ENCODE results near the gene APBA2. TPM values are rescaled to one million over a fixed set of nuclear protein-coding genes. Genes with fewer than 3 reads are reported as not detected.
"Not testable (repeated sequence)": the region's sequence is repeated elsewhere in the genome, so short reads cannot be mapped to it uniquely, and the experiment has no call there.

Gene APBA2
- total RNA-seq, 1 donor from 2014 or later: 35.8 TPM

DNA sequence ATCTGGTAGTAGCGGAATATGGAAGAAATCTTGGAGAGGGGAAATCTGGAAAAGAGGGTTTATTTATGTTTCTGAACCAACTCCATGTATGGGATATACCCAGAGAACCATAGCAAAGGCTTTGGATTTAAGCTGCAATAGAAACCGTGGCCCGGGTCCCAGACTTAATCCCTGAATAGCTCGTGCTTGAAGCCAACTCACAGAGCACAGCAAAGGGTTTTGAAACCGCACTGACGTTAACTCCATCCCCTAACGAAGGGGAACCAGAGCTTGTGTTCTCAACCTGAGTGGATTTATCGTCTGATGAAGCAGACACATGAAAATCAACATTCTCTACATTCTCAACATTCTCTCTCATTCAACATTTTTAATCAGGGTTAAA lies 154.6 kb downstream of the APBA2 start:
- peak overlapping the region; percentile 7 for H2AFZ ChIP-seq (replicated peaks)
- peak overlapping the region; percentile 23 for H3K4me3 Mint-ChIP-seq
- peaks cover 45% of the 10 kb centered on the region for H3K4me1 Mint-ChIP-seq
- peak overlapping the region; percentile 28 for H3K4me3 ChIP-seq
- TF ChIP-seq EZH2phosphoT487 (IDR thresholded peaks at IDR 0.05) (no peak), EZH2 (IDR thresholded peaks at IDR 0.05) (no peak)
- TF ChIP-seq, protein P1, sequence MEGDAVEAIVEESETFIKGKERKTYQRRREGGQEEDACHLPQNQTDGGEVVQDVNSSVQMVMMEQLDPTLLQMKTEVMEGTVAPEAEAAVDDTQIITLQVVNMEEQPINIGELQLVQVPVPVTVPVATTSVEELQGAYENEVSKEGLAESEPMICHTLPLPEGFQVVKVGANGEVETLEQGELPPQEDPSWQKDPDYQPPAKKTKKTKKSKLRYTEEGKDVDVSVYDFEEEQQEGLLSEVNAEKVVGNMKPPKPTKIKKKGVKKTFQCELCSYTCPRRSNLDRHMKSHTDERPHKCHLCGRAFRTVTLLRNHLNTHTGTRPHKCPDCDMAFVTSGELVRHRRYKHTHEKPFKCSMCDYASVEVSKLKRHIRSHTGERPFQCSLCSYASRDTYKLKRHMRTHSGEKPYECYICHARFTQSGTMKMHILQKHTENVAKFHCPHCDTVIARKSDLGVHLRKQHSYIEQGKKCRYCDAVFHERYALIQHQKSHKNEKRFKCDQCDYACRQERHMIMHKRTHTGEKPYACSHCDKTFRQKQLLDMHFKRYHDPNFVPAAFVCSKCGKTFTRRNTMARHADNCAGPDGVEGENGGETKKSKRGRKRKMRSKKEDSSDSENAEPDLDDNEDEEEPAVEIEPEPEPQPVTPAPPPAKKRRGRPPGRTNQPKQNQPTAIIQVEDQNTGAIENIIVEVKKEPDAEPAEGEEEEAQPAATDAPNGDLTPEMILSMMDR (IDR thresholded peaks at IDR 0.05): no peak
- no peaks in the 10 kb centered on the region for H3K36me3 ChIP-seq
- H3K9me3 Mint-ChIP-seq: peaks cover 5% of the 10 kb centered on the region
- no peaks in the 10 kb centered on the region for H4K20me1 ChIP-seq (ENCODE audit: low read depth)
- H3K4me2 ChIP-seq: peak overlapping the region; percentile 72
- no peak overlapping the region for H3K9ac ChIP-seq
- peak overlapping the region; percentile 72 for H3K27ac Mint-ChIP-seq
- H3K27me3 ChIP-seq: no peaks in the 10 kb centered on the region
- H3K79me2 ChIP-seq (ENCODE audit: low read depth): no peaks in the 10 kb centered on the region
- DNase-seq (ENCODE audit: low spot score): peak; percentile 81
- H3K4me1 ChIP-seq: peaks cover 19% of the 10 kb centered on the region
- H3F3A ChIP-seq (ENCODE audit: low read depth): peaks cover 21% of the 10 kb centered on the region
- peaks cover 2% of the 10 kb centered on the region for H3K27me3 Mint-ChIP-seq (ENCODE audit: insufficient read depth, low read depth)
- peak overlapping the region; percentile 90 for H3K27ac ChIP-seq
- no peaks in the 10 kb centered on the region for H3K9me3 ChIP-seq (ENCODE audit: low read depth)
- no peaks in the 10 kb centered on the region for H3K36me3 Mint-ChIP-seq

DNA sequence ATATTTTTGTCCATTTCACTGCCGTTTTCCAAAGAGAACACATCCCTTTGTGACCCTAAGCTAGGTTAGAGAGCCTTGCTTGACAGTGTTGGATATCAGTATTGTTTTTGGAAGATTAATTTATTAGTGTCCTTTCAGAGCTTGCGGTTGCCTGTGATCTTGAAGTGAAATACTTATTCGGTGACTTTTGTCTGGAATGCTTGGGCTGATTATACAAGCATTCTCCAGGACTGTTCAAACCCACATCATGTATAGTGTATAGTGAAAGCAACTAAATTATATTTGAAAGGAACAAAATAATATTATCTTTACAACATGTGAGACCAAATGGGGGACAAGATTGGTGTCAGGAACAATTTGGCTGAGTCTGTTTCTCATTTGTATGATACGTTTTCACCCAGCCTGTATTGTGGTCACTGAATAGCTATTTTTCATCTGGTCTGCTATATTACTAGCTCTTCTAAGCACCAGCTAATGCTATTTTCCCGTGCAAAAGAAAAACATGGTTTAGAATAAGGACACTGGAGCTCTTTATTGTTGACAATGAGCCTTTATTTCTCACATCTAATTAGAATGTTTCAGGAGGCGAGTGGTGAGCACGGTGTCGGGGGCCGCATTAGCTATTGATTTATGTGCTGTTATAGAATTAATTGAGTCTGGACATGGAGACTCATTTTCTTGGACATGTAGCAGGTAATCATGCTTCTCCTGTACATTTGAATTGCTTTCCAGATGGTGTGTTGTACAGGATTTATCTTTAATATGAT lies 158.1 kb downstream of the APBA2 start:
- Mint-ChIP-seq H3K36me3 (no peaks in the 10 kb centered on the region), H3K27me3 (ENCODE audit: insufficient read depth, low read depth) (peaks cover 6% of the 10 kb centered on the region), H3K4me3 (no peak overlapping the region), H3K27ac (no peak overlapping the region), H3K4me1 (peaks cover 53% of the 10 kb centered on the region), H3K9me3 (no peaks in the 10 kb centered on the region)
- no peak overlapping the region for H3K27ac ChIP-seq
- DNase-seq (ENCODE audit: low spot score): no peak
- no peak for TF ChIP-seq EZH2phosphoT487 (IDR thresholded peaks at IDR 0.05)
- TF ChIP-seq, protein P1 (IDR thresholded peaks at IDR 0.05): no peak
- no peak for TF ChIP-seq EZH2 (IDR thresholded peaks at IDR 0.05)
- no peaks in the 10 kb centered on the region for H3K27me3 ChIP-seq
- peaks cover 19% of the 10 kb centered on the region for H3K4me1 ChIP-seq
- no peaks in the 10 kb centered on the region for H3K9me3 ChIP-seq (ENCODE audit: low read depth)
- H3K9ac ChIP-seq: no peak overlapping the region
- H3F3A ChIP-seq (ENCODE audit: low read depth): peaks cover 18% of the 10 kb centered on the region
- no peak overlapping the region for H2AFZ ChIP-seq (replicated peaks)
- no peaks in the 10 kb centered on the region for H3K36me3 ChIP-seq
- no peaks in the 10 kb centered on the region for H3K79me2 ChIP-seq (ENCODE audit: low read depth)
- no peak overlapping the region for H3K4me3 ChIP-seq
- no peak overlapping the region for H3K4me2 ChIP-seq
- no peaks in the 10 kb centered on the region for H4K20me1 ChIP-seq (ENCODE audit: low read depth)

DNA sequence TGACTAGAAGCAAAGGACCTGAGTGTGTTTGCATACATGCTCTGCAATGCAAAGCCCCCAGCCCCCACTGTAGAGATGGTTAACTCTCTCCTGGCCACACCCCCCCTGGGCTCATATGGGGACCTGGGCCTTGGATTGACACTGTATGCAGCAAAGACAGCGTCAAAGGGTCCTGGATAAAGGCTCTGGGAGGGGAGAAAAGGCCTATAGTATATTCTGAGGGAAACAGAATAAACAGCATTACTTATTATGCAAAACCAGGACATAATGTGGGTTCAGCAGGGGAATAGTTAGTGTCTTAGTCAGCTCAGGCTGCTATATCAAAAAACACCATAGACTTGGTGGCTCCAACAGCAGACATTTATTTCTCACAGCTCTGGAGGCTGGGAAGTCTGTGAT lies 158.7 kb downstream of the APBA2 start:
- Mint-ChIP-seq H3K4me1 (peaks cover 48% of the 10 kb centered on the region), H3K27ac (no peak overlapping the region), H3K4me3 (no peak overlapping the region), H3K36me3 (peaks cover under 1% of the 10 kb centered on the region), H3K9me3 (peaks cover under 1% of the 10 kb centered on the region), H3K27me3 (ENCODE audit: insufficient read depth, low read depth) (peaks cover 6% of the 10 kb centered on the region)
- no peaks in the 10 kb centered on the region for H4K20me1 ChIP-seq (ENCODE audit: low read depth)
- H3K27me3 ChIP-seq: no peaks in the 10 kb centered on the region
- no peaks in the 10 kb centered on the region for H3K36me3 ChIP-seq
- no peaks in the 10 kb centered on the region for H3K9me3 ChIP-seq (ENCODE audit: low read depth)
- peaks cover 12% of the 10 kb centered on the region for H3F3A ChIP-seq (ENCODE audit: low read depth)
- H3K4me1 ChIP-seq: peaks cover 15% of the 10 kb centered on the region
- H3K4me3 ChIP-seq: no peak overlapping the region
- H3K79me2 ChIP-seq (ENCODE audit: low read depth): no peaks in the 10 kb centered on the region
- TF ChIP-seq, protein P1 (IDR thresholded peaks at IDR 0.05): no peak
- TF ChIP-seq EZH2 (IDR thresholded peaks at IDR 0.05): no peak
- TF ChIP-seq EZH2phosphoT487 (IDR thresholded peaks at IDR 0.05): no peak
- no peak overlapping the region for H3K9ac ChIP-seq
- no peak for DNase-seq (ENCODE audit: low spot score)
- H3K4me2 ChIP-seq: no peak overlapping the region
- H2AFZ ChIP-seq (replicated peaks): no peak overlapping the region
- no peak overlapping the region for H3K27ac ChIP-seq

DNA sequence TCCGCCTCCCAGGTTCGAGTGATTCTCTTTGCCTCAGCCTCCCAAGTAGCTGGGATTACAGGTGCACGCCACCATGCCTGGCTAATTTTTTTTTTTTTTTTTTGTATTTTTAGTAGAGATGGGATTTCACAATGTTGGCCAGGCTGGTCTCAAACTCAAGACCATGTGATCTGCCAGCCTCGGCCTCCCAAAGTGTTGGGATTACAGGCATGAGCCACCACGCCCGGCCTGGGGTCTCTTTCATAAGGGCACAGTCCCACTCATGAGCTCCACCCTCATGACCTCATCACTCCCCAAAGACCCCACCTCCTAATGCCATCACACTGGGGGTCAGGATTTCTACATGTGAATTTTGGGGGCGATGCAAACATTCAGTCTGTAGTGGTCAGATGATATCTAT lies 159.4 kb downstream of the APBA2 start:
- H3K36me3 Mint-ChIP-seq; DNase-seq (ENCODE audit: low spot score); H3K4me3 Mint-ChIP-seq; H3F3A ChIP-seq (ENCODE audit: low read depth); H3K79me2 ChIP-seq (ENCODE audit: low read depth); H3K4me3 ChIP-seq; H3K9me3 ChIP-seq (ENCODE audit: low read depth); H3K9me3 Mint-ChIP-seq; H3K4me2 ChIP-seq; H3K27me3 ChIP-seq; H4K20me1 ChIP-seq (ENCODE audit: low read depth); H3K36me3 ChIP-seq; H3K27me3 Mint-ChIP-seq (ENCODE audit: insufficient read depth, low read depth); H3K4me1 ChIP-seq; H3K27ac Mint-ChIP-seq; H3K27ac ChIP-seq; H2AFZ ChIP-seq (replicated peaks); H3K9ac ChIP-seq: not testable (repeated sequence)
- peaks cover 42% of the 10 kb centered on the region for H3K4me1 Mint-ChIP-seq
